CD14-positive monocyte (primary cell): ENCODE measurements around the gene ZFP36L2. TPM values are rescaled to one million over a fixed set of nuclear protein-coding genes. Genes with fewer than 3 reads are reported as not detected.
A peak's percentile ranks its signal among the peaks of the same experiment; 100 is the strongest.

Experiments
- DNase-seq, 3 donors: peaks; one replicate each; pipeline ENCODE4 v3.0.0-alpha.2; 2011 to 2022
- H2AFZ ChIP-seq: 2 replicates; pipeline ENCODE4 v1.6.0; 2012; ENCODE audit warnings: mild to moderate bottlenecking, low read depth, low read length, inconsistent platforms; ENCODE audit not compliant: insufficient read depth, poor library complexity, severe bottlenecking
- H3K27ac ChIP-seq, 2 donors: 1 replicate in 1 of 2; 2 replicates in 1 of 2; pipeline ENCODE4 v1.5.1; 2012 to 2013; ENCODE audit warnings: low read length in 2 of 2, control low read depth in 1 of 2, inconsistent platforms in 1 of 2, low read depth in 1 of 2, mild to moderate bottlenecking in 1 of 2
- H3K27me3 ChIP-seq, 2 donors: one replicate each; pipeline versions ENCODE4 v1.6.0 to v1.6.1; 2011 to 2013; ENCODE audit warnings: low read length in 2 of 2; ENCODE audit not compliant: control insufficient read depth in 2 of 2, insufficient read depth in 2 of 2
- H3K36me3 ChIP-seq, 2 donors: replicated peaks in 1 of 2; 1 replicate in 1 of 2; 2 replicates in 1 of 2; pipeline versions ENCODE4 v1.5.1 to v1.6.1; 2012 to 2013; ENCODE audit warnings: low read length in 2 of 2, control low read depth in 1 of 2, inconsistent platforms in 1 of 2, mild to moderate bottlenecking in 1 of 2; ENCODE audit not compliant: insufficient read depth in 2 of 2, control insufficient read depth in 1 of 2
- H3K4me1 ChIP-seq, 2 donors: 1 replicate in 1 of 2; 2 replicates in 1 of 2; pipeline versions ENCODE4 v1.5.1 to v1.6.1; 2012 to 2013; ENCODE audit warnings: low read length in 2 of 2, control low read depth in 1 of 2, inconsistent platforms in 1 of 2, mild to moderate bottlenecking in 1 of 2, moderate library complexity in 1 of 2; ENCODE audit not compliant: insufficient read depth in 2 of 2, control insufficient read depth in 1 of 2
- H3K4me2 ChIP-seq: replicated peaks from 2 replicates; pipeline ENCODE3; 2012; ENCODE audit warnings: low read length, moderate library complexity, mild to moderate bottlenecking; ENCODE audit not compliant: poor library complexity, severe bottlenecking; ENCODE audit errors: extremely low read depth
- H3K4me3 ChIP-seq, 3 experiments: fragments of 200-600 bp in 1 of 3; sonication (generic) in 1 of 3; replicated peaks in 1 of 3; 1 replicate in 2 of 3; 2 replicates in 1 of 3; pipeline ENCODE4 v1.5.1; 2011 to 2013; ENCODE audit warnings: low read length in 3 of 3, mild to moderate bottlenecking in 3 of 3, control low read depth in 2 of 3, low read depth in 2 of 3, inconsistent platforms in 1 of 3, moderate library complexity in 1 of 3
- H3K79me2 ChIP-seq: 2 replicates; pipeline ENCODE4 v1.6.0; 2012; ENCODE audit warnings: mild to moderate bottlenecking, control low read depth, inconsistent platforms, low read length, moderate library complexity; ENCODE audit not compliant: insufficient read depth
- H3K9ac ChIP-seq: 2 replicates; pipeline ENCODE4 v1.6.0; 2017; ENCODE audit warnings: low read length, mild to moderate bottlenecking; ENCODE audit not compliant: insufficient read depth, poor library complexity, severe bottlenecking
- H3K9me3 ChIP-seq, 2 donors: replicated peaks in 1 of 2; 1 replicate in 1 of 2; 2 replicates in 1 of 2; pipeline versions ENCODE4 v1.5.1 to v1.6.1; 2012 to 2013; ENCODE audit warnings: low read length in 2 of 2, control low read depth in 1 of 2; ENCODE audit not compliant: control insufficient read depth in 1 of 2, insufficient read depth in 1 of 2
- H4K20me1 ChIP-seq: 2 replicates; pipeline ENCODE4 v1.6.0; 2012; ENCODE audit warnings: mild to moderate bottlenecking, low read length, control low read depth, moderate library complexity; ENCODE audit not compliant: insufficient read depth
- H3K27ac Mint-ChIP-seq, 7 donors: one replicate each; pipeline ENCODE4 v1.8.0; 2020; ENCODE audit warnings: mild to moderate bottlenecking in 7 of 7, mixed read lengths in 7 of 7, moderate library complexity in 6 of 7, inconsistent platforms in 2 of 7
- H3K27me3 Mint-ChIP-seq, 3 donors: one replicate each; pipeline ENCODE4 v1.8.0; 2021 to 2022; ENCODE audit warnings: low read depth in 3 of 3, mild to moderate bottlenecking in 3 of 3, mixed read lengths in 3 of 3, moderate library complexity in 3 of 3, inconsistent platforms in 1 of 3
- H3K36me3 Mint-ChIP-seq, 2 donors: one replicate each; pipeline ENCODE4 v1.8.0; 2020; ENCODE audit warnings: mixed read lengths in 2 of 2, inconsistent platforms in 1 of 2, mild to moderate bottlenecking in 1 of 2
- H3K4me1 Mint-ChIP-seq: one replicate; pipeline ENCODE4 v1.8.0; 2020; ENCODE audit warnings: mild to moderate bottlenecking, mixed read lengths
- H3K4me3 Mint-ChIP-seq, 2 donors: one replicate each; pipeline ENCODE4 v1.8.0; 2020; ENCODE audit warnings: mild to moderate bottlenecking in 2 of 2, mixed read lengths in 2 of 2, moderate library complexity in 1 of 2
- H3K9me3 Mint-ChIP-seq, 7 donors: one replicate each; pipeline ENCODE4 v1.8.0; 2020 to 2022; ENCODE audit warnings: mixed read lengths in 7 of 7, mild to moderate bottlenecking in 6 of 7, moderate library complexity in 6 of 7, inconsistent platforms in 2 of 7
- CTCF ChIP-seq: fragments of 200-600 bp; IDR thresholded peaks from one replicate; pipeline ENCODE4 v1.8.0; 2022; ENCODE audit warnings: antibody characterized with exemption, mild to moderate bottlenecking
- WGBS: methylation state at CpG from one replicate; pipeline ENCODE4 v1.1.5; 2013; ENCODE audit warnings: missing lambda C conversion rate; ENCODE audit not compliant: insufficient coverage; 5-methylcytosine and 5-hydroxymethylcytosine counted together
- intact Hi-C, 2 donors: fragments of 100-400 bp; cut with micrococcal nuclease; formaldehyde crosslinking; loops; one replicate each; pipeline versions ENCODE4 v1.15.0 to v1.15.1; 2023
- polyA plus RNA-seq, 3 donors: library from polyadenylated mRNA; depleted of rRNA in 1 of 3; unstranded in 2 of 3; stranded (reverse) in 1 of 3; fragments of 300-500 nt in 2 of 3; fragments of >200 nt in 1 of 3; fragmentation: Illumina TruSeq in 2 of 3; gene quantifications; 1 replicate in 2 of 3; 2 replicates in 1 of 3; pipeline ENCODE4 v1.2.3, GENCODE V29; 2012 to 2021

ZFP36L2 gene
- polyA plus RNA-seq, 3 donors = 84.4 to 150 (median 88.3) TPM

- Histone ChIP-seq H3K4me1 (peaks cover 6 to 7% of the 10 kb centered on the region in 2 donors), H4K20me1 (no peaks in the 10 kb centered on the region), H3K27ac (no peak overlapping the region), H3K79me2 (no peaks in the 10 kb centered on the region), H3K36me3 (peaks cover 5 to 11% of the 10 kb centered on the region in 2 donors), H2AFZ (no peak overlapping the region), H3K4me3 (no peak overlapping the region), H3K27me3 (no peaks in the 10 kb centered on the region), H3K9ac (no peak overlapping the region), H3K4me2 (no peak overlapping the region), H3K9me3 (no peaks in the 10 kb centered on the region)
- DNase-seq = no peak
- H3K36me3 Mint-ChIP-seq = peaks cover 31 to 34% of the 10 kb centered on the region in 2 donors
- intact Hi-C loops = no loop called here
- H3K4me3 Mint-ChIP-seq = no peak overlapping the region
- peaks cover 9% of the 10 kb centered on the region for H3K4me1 Mint-ChIP-seq
- H3K9me3 Mint-ChIP-seq = peaks cover 0 to 4% (median 0%) of the 10 kb centered on the region in 7 donors
- peaks cover 0 to 5% (median 2%) of the 10 kb centered on the region in 3 donors for H3K27me3 Mint-ChIP-seq
- TF ChIP-seq CTCF = no peak
- peak overlapping the region in 2 of 7 donors; percentile 38 to 53 for H3K27ac Mint-ChIP-seq
- WGBS = no CpG with 5 or more reads among the region's 2 CpGs
These were observed 23.6 kb upstream of the ZFP36L2 start for GRCh38 chr2:43250015-43250414.

- H3K4me3 ChIP-seq = no peak overlapping the region
- Mint-ChIP-seq H3K4me3 (no peak overlapping the region), H3K36me3 (peaks cover 26 to 33% of the 10 kb centered on the region in 2 donors), H3K9me3 (peaks cover 0 to 4% (median 0%) of the 10 kb centered on the region in 7 donors), H3K27me3 (peaks cover 0 to 5% (median 2%) of the 10 kb centered on the region in 3 donors), H3K4me1 (peaks cover 18% of the 10 kb centered on the region), H3K27ac (peak overlapping the region in 2 of 7 donors; percentile 15 to 26)
- DNase-seq = no peak
- no peak overlapping the region for H2AFZ ChIP-seq
- no peak overlapping the region for H3K4me2 ChIP-seq
- H3K79me2 ChIP-seq = no peaks in the 10 kb centered on the region
- TF ChIP-seq CTCF = no peak
- no peaks in the 10 kb centered on the region for H4K20me1 ChIP-seq
- peaks cover under 1 to 3% of the 10 kb centered on the region in 2 donors for H3K36me3 ChIP-seq
- 94% methylated on average over 6 of the region's 7 CpGs for WGBS
- no peaks in the 10 kb centered on the region for H3K27me3 ChIP-seq
- H3K27ac ChIP-seq = no peak overlapping the region
- H3K9me3 ChIP-seq = no peaks in the 10 kb centered on the region
- no peak overlapping the region for H3K9ac ChIP-seq
- intact Hi-C loops = loop anchor here in 1 of 2 donors (10.0 kb wide), 1 partner anchor 46 kb away; no protein-coding TSS in a partner anchor
- peaks cover 12 to 13% of the 10 kb centered on the region in 2 donors for H3K4me1 ChIP-seq
These were observed 22.2 kb upstream of the ZFP36L2 start for GRCh38 chr2:43248621-43249020.
